HCT116 (cell line): Measurements from ENCODE around the gene CCR5AS.

ENCODE experiments used
- ATAC-seq: fragments of 200-7000 bp; cut with Tn5 transposase; 2 replicates; pipeline ENCODE4 v1.9.1; 2020; ENCODE audit warnings: mild to moderate bottlenecking, moderate library complexity
- BruUV-seq: library from RNA; stranded (reverse); fragments of 400-500 nt; replicated peaks from 2 replicates; lab custom pipeline; 2021; lab: Mats Ljungman, UMichigan
- CTCF ChIA-PET: fragments of 300-600 bp; sonication (Branson Sonifier 250); formaldehyde crosslinking; loops from one replicate; lab custom pipeline; 2021; ENCODE audit warnings: antibody characterized with exemption; lab: Charles Lee
- POLR2A ChIA-PET: fragments of 300-600, 350-600 bp; sonication (Branson Sonifier 250); formaldehyde crosslinking; loops from one replicate; lab custom pipeline; 2021; ENCODE audit warnings: antibody characterized with exemption; lab: Charles Lee
- RAD21 ChIA-PET, 2 experiments: fragments of 300-600 bp; sonication (Branson Sonifier 250); formaldehyde crosslinking; loops; one replicate each; lab custom pipeline; 2023; ENCODE audit warnings: low total read pairs in 2 of 2; ENCODE audit not compliant: uncharacterized antibody in 2 of 2, unreplicated experiment in 2 of 2, low non-redundant PET in 1 of 2; lab: Charles Lee
- DNase-seq: peaks from one replicate; pipeline ENCODE4 v3.0.0-alpha.2; 2010; ENCODE audit warnings: low read depth, low spot score
- H2AFZ ChIP-seq: fragments of 200-600 bp; shearing (Covaris generic), sonication (generic); 2 replicates; pipeline ENCODE4 v1.6.1; 2017; ENCODE audit warnings: low read depth, mixed run types, mixed read lengths, antibody characterized with exemption, low read length; ENCODE audit not compliant: poor library complexity, severe bottlenecking
- H3K27ac ChIP-seq: 2 replicates; pipeline ENCODE4 v1.5.1; 2012; ENCODE audit warnings: low read depth, low read length
- H3K27me3 ChIP-seq: fragments of 200-600 bp; sonication (generic); 2 replicates; pipeline ENCODE4 v1.6.1; 2016; ENCODE audit warnings: mixed run types, low read length, mixed read lengths; ENCODE audit not compliant: insufficient read depth
- H3K36me3 ChIP-seq, 2 experiments: fragments of 200-500 bp in 1 of 2; fragments of 200-600 bp in 1 of 2; sonication (Bioruptor generic) in 1 of 2; sonication (generic) in 1 of 2; 2 replicates each; pipeline versions ENCODE4 v1.5.1 to v1.6.1; 2014 to 2016; ENCODE audit warnings: low read length in 2 of 2, inconsistent platforms in 1 of 2, mixed read lengths in 1 of 2, mixed run types in 1 of 2; ENCODE audit not compliant: insufficient read depth in 2 of 2, control insufficient read depth in 1 of 2
- H3K4me1 ChIP-seq, 2 experiments: fragments of 200-600 bp in 1 of 2; sonication (generic) in 1 of 2; 2 replicates each; pipeline versions ENCODE4 v1.5.1 to v1.6.1; 2012 to 2017; ENCODE audit warnings: low read length in 2 of 2, inconsistent platforms in 1 of 2, mild to moderate bottlenecking in 1 of 2, mixed read lengths in 1 of 2, mixed run types in 1 of 2, moderate library complexity in 1 of 2; ENCODE audit not compliant: insufficient read depth in 2 of 2, control insufficient read depth in 1 of 2
- H3K4me2 ChIP-seq: fragments of 200-600 bp; sonication (generic); 2 replicates; pipeline ENCODE4 v1.6.1; 2017; ENCODE audit warnings: mixed run types, low read length, mixed read lengths
- H3K4me3 ChIP-seq, 2 experiments: fragments of 200-600 bp in 1 of 2; sonication (generic) in 1 of 2; replicated peaks in 1 of 2; 2 replicates each; pipeline ENCODE4 v1.5.1; 2011 to 2016; ENCODE audit warnings: low read length in 2 of 2, control low read depth in 1 of 2, low read depth in 1 of 2, mild to moderate bottlenecking in 1 of 2, mixed read lengths in 1 of 2, mixed run types in 1 of 2
- H3K79me2 ChIP-seq: fragments of 200-600 bp; sonication (generic); 2 replicates; pipeline ENCODE4 v1.6.1; 2017; ENCODE audit warnings: mild to moderate bottlenecking, mixed run types, low read length, moderate library complexity, mixed read lengths; ENCODE audit not compliant: insufficient read depth
- H3K9ac ChIP-seq: fragments of 200-600 bp; sonication (generic); 2 replicates; pipeline ENCODE4 v1.6.1; 2016; ENCODE audit warnings: low read length, mixed read lengths
- H3K9me2 ChIP-seq: fragments of 200-600 bp; sonication (generic), shearing (Covaris generic); 2 replicates; pipeline ENCODE4 v1.6.1; 2017; ENCODE audit warnings: mixed run types, mild to moderate bottlenecking, moderate library complexity; ENCODE audit not compliant: insufficient read depth
- H3K9me3 ChIP-seq, 2 experiments: fragments of 200-500 bp in 1 of 2; fragments of 200-600 bp in 1 of 2; sonication (Bioruptor generic) in 1 of 2; sonication (generic) in 1 of 2; 2 replicates each; pipeline ENCODE4 v1.6.1; 2014 to 2017; ENCODE audit warnings: low read length in 2 of 2, mixed read lengths in 2 of 2, inconsistent platforms in 1 of 2, low read depth in 1 of 2, mild to moderate bottlenecking in 1 of 2, mixed run types in 1 of 2, moderate library complexity in 1 of 2; ENCODE audit not compliant: control insufficient read depth in 1 of 2, insufficient read depth in 1 of 2
- H4K20me1 ChIP-seq: fragments of 200-600 bp; sonication (generic), shearing (Covaris generic); 2 replicates; pipeline ENCODE4 v1.6.1; 2017; ENCODE audit warnings: mixed run types, mild to moderate bottlenecking, moderate library complexity; ENCODE audit not compliant: insufficient read depth
- ATF3 ChIP-seq: IDR thresholded peaks from 2 replicates; pipeline ENCODE4 v1.6.1; 2012
- CBX3 ChIP-seq: IDR thresholded peaks from 2 replicates; pipeline ENCODE4 v1.6.1; 2012; ENCODE audit warnings: low read depth
- EGR1 ChIP-seq: IDR thresholded peaks from 2 replicates; pipeline ENCODE4 v1.6.1; 2012; ENCODE audit warnings: low read depth
- ELF1 ChIP-seq: IDR thresholded peaks from 2 replicates; pipeline ENCODE4 v1.6.1; 2012; ENCODE audit warnings: low read depth, borderline replicate concordance
- EZH2phosphoT487 ChIP-seq: fragments of 200-600 bp; IDR thresholded peaks from 2 replicates; pipeline ENCODE4 v1.6.1; 2018; ENCODE audit warnings: antibody characterized with exemption, borderline replicate concordance
- FOSL1 ChIP-seq: IDR thresholded peaks from 2 replicates; pipeline ENCODE4 v1.6.1; 2012; ENCODE audit warnings: low read depth
- JUND ChIP-seq: IDR thresholded peaks from 2 replicates; pipeline ENCODE4 v1.6.1; 2012
- MAX ChIP-seq: IDR thresholded peaks from 2 replicates; pipeline ENCODE4 v1.6.1; 2012
- POLR2AphosphoS5 ChIP-seq: IDR thresholded peaks from 2 replicates; pipeline ENCODE4 v1.6.1; 2011; ENCODE audit warnings: mild to moderate bottlenecking, low read depth, low read length, moderate library complexity
- RAD21 ChIP-seq: IDR thresholded peaks from 2 replicates; pipeline ENCODE4 v1.6.1; 2012; ENCODE audit warnings: low read depth, mild to moderate bottlenecking
- REST ChIP-seq: IDR thresholded peaks from 2 replicates; pipeline ENCODE4 v1.6.1; 2012; ENCODE audit warnings: low read depth
- SIN3A ChIP-seq: IDR thresholded peaks from 2 replicates; pipeline ENCODE4 v1.6.1; 2012; ENCODE audit warnings: low read depth
- SP1 ChIP-seq: IDR thresholded peaks from 2 replicates; pipeline ENCODE4 v1.6.1; 2012; ENCODE audit warnings: low read depth
- TCF7L2 ChIP-seq: IDR thresholded peaks from 2 replicates; pipeline ENCODE4 v1.7.0; 2011; ENCODE audit warnings: borderline replicate concordance, inconsistent platforms; ENCODE audit not compliant: insufficient read depth, insufficient read length; ENCODE audit errors: extremely low read depth
- YY1 ChIP-seq: IDR thresholded peaks from 2 replicates; pipeline ENCODE4 v1.6.1; 2011; ENCODE audit warnings: low read length, low read depth, moderate library complexity, mild to moderate bottlenecking; ENCODE audit not compliant: insufficient replicate concordance; ENCODE audit errors: extremely low read depth
- ZBTB33 ChIP-seq: IDR thresholded peaks from 2 replicates; pipeline ENCODE4 v1.6.1; 2011; ENCODE audit warnings: mild to moderate bottlenecking, low read length, moderate library complexity; ENCODE audit not compliant: insufficient replicate concordance; ENCODE audit errors: extremely low read depth
- ZFX ChIP-seq: fragments of 450-650 bp; IDR thresholded peaks from 2 replicates; pipeline ENCODE4 v1.6.1; 2017
- ZNF274 ChIP-seq: fragments of 200-500 bp; sonication (Bioruptor generic); IDR thresholded peaks from 2 replicates; pipeline ENCODE4 v1.6.1; 2014; ENCODE audit warnings: mild to moderate bottlenecking, low read depth, low read length, inconsistent platforms
- intact Hi-C: fragments of 100-400 bp; cut with micrococcal nuclease; formaldehyde crosslinking; loops from 2 replicates; pipeline ENCODE4 v1.10.0; 2022

Gene CCR5AS

GRCh38 chr3:46371519-46372340, 35.1 kb downstream of the CCR5AS start:
- POLR2A ChIA-PET, result no interaction called here
- no peak overlapping the region for H3K9ac ChIP-seq
- no peak overlapping the region for H3K4me2 ChIP-seq
- H3K4me1 ChIP-seq, result no peaks in the 10 kb centered on the region
- intact Hi-C loops, result loop anchor here (2.0 to 10.0 kb wide), 3 partner anchors 157 to 607 kb away; no protein-coding TSS in a partner anchor
- H3K9me3 ChIP-seq, result no peaks in the 10 kb centered on the region
- H3K27ac ChIP-seq, result no peak overlapping the region
- no peaks in the 10 kb centered on the region for H3K9me2 ChIP-seq
- H2AFZ ChIP-seq, result no peak overlapping the region
- peaks cover 59% of the 10 kb centered on the region for H3K27me3 ChIP-seq
- CTCF ChIA-PET, result interaction anchor here (0.8 to 5.6 kb wide), 13 partner anchors 8 to 433 kb away, joined by 3 to 30 read pairs (median 4); partner anchors contain the start of gene CCR1
- no peak overlapping the region for H3K4me3 ChIP-seq
- no peaks in the 10 kb centered on the region for H3K79me2 ChIP-seq
- ATAC-seq (no peak), DNase-seq (no peak)
- no peaks in the 10 kb centered on the region for H4K20me1 ChIP-seq
- TF ChIP-seq REST (no peak), FOSL1 (no peak), EGR1 (no peak), MAX (no peak), SP1 (no peak), JUND (no peak), YY1 (no peak), ATF3 (no peak), ZFX (no peak), EZH2phosphoT487 (no peak), ZBTB33 (no peak), POLR2AphosphoS5 (no peak), SIN3A (no peak), TCF7L2 (no peak), ZNF274 (no peak), CBX3 (no peak), RAD21 (no peak), ELF1 (no peak)
- no peaks in the 10 kb centered on the region for H3K36me3 ChIP-seq
- RAD21 ChIA-PET, result interaction anchor here (1.0 to 1.1 kb wide), 2 partner anchors 157 to 433 kb away, joined by 3 read pairs; no protein-coding TSS in a partner anchor
- BruUV-seq, result no TSS peak
